GM21737 (cell line): ENCODE measurements around the gene RPL38.

Experiments
- ATAC-seq: cut with Tn5 transposase; IDR thresholded peaks from one replicate; pipeline ENCODE4 v1.9.1; 2021; ENCODE audit warnings: mild to moderate bottlenecking, moderate library complexity; ENCODE audit not compliant: unreplicated experiment

RPL38 gene

GRCh38 chr17:74223901-74224300 is 20.4 kb downstream of the RPL38 start:
- no peak for ATAC-seq

DNA sequence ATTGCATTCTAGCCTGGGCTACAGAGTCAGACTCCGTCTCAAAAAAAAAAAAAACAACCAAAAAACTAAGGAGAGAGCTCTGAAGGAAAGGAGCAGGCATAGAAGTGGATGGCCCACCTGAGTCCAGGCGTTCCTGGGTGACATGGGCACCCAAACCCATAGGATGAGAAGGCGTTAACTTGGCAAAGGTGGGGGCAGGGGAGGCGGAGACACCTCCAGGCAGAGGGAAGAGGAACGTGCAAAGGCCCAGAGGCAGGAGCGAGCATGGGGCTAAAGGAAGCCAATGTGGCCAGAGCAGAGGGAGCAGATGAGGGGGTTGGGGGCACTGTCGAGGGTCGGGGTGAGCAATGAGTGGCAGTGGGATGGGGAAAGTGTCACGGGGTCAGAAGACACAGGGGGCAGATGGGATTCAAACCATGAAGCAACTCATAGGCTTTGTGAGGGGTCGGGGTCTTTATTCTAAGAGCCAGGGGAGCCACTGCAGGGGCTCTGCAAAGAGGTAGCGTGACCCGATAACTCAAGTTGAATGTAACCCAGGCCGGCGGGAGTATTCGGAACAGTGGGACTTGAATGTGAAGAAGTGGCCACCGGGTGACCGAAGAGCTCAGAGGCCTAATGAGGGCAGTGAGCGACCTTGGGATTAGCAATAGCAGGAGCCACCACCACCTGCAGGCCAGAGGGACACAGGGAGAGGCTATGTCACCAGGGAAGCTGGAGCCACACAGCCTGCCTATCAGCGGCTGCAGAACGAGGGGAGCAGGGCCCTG is 21.7 kb downstream of the RPL38 start:
- no peak for ATAC-seq

GRCh38 chr17:74226252-74226651 is 22.8 kb downstream of the RPL38 start:
- ATAC-seq = no peak

DNA sequence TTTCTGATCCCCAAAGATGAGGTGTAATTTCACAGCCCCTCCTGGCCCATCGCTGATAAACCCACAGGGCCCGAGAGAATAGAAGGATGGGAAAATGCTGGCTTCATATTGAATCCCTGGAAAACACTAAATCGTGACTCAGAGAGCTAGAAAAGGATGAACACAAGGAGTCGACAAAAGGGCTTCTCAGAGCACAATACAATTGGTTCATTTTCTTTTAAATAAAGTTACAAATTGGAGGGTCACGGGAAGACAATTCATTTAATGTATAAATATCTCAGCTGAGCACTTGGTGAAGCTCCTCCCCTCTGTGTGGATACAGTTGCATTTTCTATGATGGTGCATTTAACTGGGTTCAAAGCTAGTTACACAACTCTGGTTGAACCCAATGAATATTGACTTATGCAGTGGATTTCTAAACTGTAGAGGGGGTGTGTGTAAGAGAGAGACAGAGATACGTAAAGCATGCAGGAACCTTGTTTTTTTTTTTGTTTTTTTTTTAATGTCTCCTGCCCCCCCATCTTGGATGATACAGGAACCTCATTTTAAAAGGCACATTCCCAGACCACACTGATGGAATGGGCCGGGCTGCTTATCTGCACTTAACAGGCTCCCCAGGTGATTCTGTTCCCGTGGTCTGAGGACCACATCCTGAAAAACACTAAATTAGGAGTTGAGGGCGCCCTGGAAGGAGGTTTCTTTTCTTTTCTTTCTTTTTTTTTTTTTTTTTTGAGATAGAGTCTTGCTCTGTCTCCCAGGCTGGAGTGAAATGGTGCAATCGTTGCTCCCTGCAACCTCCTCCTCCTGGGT is 24.0 kb downstream of the RPL38 start:
- ATAC-seq = no peak

GRCh38 chr17:74228306-74228978 is 25.0 kb downstream of the RPL38 start:
- ATAC-seq = no peak

DNA sequence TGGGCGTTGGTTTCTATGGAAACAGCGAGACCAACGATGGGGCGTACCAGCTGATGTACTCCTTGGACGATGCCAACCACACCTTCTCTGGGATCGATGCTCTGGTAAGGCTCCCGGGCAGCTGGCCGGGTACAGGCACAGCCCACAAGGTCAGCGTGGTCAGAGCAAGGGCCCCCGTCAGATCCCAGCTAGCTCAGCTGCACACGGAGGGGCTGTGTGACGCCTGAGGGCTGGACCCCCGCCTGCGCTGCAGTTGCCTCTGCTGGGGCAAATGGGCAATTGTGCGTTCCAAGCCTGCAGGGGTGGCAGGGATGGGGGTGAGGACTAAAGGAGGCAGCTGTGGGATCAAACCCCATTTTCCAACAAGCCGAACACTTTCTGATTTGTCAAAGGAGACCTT is 27.4 kb downstream of the RPL38 start:
- ATAC-seq = no peak

DNA sequence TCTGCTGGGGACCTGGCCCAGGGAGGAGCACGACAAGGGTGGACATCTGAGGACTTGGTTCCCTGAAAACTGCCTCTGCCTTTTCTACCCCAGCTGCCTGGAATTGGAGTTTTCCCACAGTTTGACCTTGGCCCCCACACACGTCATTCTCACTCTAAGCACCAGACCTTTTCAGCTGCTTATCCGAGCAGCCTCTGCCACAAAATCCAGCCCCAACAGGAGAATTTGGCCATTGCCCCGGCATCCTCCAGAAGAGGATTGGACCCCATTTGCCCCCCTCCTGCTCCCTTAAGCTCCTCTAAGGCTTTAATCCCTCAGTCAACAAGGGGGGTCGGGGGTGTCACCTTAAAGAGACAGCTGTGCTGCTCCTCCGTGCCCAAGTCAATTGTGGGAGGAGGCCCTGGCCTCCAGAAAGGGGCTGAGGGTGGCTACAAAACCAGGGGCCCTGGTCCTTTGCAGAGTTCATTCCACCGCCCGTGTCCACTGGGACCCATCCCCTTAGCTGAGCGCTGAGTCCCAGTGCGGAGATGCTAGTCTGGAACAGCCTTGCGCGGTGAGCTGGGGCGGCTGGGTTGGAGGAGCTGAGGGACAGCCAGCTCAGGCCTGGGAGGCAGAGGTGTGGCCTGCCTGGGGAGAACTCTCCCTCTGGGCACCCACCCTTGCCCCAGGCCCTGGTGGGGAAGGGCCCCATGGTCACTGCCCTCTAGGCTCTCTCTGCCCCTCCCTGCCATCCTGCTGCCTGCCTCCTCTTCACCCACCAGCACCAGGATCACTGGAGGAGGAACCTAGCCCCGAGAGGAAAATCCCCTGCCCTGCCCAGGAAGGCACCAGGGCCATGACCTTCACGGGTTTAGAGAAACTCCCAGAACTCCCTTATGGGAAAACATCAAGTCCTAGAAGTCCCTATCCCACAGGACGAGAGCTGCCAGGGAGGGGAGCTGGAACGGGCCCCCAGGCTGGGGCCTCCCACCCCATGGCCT is 28.7 kb downstream of the RPL38 start:
- no peak for ATAC-seq

GRCh38 chr17:74233937-74234336 is 30.5 kb downstream of the RPL38 start:
- ATAC-seq = no peak

DNA sequence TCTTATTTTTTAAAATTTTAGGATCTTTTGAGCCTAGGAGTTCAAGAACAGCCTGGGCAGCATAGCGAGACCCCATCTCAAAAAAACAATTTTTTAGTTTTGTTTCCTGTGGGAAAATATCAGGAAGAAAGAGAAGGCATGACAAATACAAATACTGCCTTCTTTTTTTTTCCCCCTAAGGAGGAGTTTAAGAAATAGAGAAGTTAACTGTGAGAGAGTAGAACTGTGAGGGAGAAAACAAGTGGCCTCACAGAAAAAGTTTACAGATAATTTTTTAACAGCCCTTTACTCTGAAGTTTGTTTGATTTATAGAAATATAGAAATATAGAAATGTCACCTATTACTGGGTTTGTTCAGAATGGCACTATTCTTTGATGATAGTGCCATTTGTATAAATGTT is 31.0 kb downstream of the RPL38 start:
- no peak for ATAC-seq

DNA sequence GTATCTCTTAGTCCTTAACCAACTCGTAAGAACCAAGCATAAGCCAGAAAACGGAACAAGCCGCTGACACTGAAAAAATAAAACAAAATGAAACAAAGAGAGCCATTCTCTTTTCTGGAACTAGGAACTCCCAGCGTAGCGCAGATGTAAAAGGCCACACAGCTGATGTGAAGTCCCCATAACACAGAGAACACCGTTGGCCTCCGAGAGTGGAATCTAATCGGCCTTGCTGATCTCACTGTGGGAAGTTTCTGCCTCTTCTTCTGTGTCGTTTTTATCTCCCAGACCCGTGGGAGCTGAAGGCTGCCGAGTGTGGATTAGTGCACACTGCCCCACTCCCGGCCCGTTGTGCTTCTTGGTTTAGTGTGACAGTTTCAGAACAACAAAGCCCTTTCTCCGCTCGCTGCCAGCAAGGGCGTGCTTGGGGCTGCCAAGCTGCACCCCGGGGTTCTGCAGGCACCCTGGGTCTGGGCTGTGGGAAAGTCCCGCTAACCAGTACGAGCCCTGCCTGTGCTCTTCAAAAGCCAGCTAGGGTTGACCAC is 31.6 kb downstream of the RPL38 start:
- ATAC-seq = no peak

GRCh38 chr17:74235911-74236371 is 32.5 kb downstream of the RPL38 start:
- ATAC-seq = no peak

GRCh38 chr17:74237321-74237720 is 33.8 kb downstream of the RPL38 start:
- ATAC-seq = no peak

DNA sequence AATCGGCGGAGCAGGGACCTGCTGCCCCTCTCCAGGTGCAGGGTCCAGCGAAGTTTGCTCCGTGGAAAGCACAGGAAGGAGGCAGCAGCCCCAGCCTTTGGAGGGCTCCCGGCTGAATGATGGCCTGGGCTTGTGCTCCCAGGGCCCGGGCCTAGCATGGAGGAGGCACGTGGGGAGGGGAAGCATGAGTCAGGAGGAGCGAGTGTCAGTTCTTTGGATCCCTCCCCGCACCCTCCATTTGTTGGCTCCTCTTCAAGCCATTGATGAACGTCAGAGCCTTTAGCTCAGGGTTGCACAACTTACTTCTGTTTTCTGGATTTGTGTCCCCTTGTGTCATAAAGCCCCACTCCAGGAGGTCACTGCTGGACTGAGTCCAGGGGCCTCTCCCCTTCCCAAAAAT is 35.7 kb downstream of the RPL38 start:
- no peak for ATAC-seq

GRCh38 chr17:74240618-74241205 is 37.2 kb downstream of the RPL38 start:
- ATAC-seq = no peak

- ATAC-seq = no peak
Observed at GRCh38 chr17:74241431-74241830, 38.0 kb downstream of the RPL38 start.

DNA sequence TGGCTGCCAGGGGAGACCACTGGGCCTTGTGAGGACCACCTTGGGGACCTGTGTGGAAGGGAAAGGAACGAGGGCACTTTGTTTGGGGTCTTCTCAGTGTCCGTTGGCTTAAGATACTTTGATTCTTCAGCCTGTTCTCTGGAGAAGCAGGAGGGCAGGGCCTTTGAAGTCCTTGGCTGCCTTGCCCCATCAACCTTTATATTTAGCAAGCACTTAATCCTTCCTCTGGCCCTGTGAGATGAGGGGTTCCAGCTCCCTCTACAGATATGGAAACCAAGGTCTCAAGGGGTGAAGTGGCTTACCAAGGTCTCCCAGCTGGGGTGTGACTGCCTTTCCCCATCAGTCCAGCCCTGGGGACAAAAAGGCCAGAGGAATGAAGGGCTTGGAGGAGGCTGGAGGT is 38.4 kb downstream of the RPL38 start:
- ATAC-seq = no peak

DNA sequence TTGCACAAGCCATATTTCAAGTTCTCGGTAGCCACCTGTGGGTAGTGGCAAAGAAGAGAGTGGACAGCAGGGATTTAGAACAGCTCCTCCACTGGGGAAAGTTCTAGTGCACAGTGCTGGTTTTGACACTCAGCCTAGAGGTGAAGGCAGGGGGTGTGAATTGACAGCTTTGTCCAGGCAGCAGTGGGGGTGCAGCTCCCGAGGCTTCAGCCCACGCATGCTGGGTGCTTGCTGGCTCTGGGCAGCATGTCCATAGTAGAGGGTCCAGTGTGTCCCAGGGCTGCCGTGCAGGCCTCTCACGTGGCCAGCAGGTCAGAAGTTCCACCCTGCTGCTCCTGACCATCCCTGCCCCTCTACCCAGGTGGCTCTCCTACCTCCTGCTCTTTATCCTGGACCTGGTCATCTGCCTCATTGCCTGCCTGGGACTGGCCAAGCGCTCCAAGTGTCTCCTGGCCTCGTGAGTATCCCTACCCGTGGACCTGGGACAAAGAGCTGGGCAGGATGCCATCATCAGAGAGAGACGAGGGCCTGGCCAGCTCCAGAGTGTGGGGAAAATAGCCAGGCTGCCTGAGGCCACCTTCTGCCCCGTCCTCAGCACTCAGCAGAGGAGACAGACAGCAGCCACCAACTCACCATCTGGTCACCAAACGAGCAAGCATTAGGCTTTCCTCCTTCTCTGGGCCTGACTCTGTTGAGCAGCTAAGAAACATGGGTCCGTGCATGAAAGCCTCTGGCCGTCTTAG is 39.7 kb downstream of the RPL38 start:
- ATAC-seq = no peak

DNA sequence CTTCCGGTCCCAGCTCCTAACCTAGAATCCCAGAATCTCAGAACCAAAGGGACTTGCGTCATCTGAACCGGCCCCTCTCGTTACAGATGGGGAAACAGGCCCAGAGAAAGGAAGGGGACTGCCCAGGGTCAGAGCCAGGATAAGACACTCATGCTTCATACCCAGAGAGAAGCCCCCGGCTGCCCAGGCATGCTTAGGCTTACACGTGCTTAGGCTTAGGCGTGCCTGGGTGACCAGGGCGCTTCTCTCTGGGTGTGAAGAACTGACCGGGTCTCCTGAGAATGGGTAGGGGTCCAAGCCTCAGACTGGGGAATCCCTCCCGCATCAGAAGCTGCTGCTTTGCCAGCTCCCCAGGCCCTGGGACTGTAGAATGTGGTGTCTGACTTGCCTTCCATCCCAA is 40.6 kb downstream of the RPL38 start:
- no peak for ATAC-seq

- ATAC-seq = no peak
Observed at GRCh38 chr17:74244548-74244947, 41.1 kb downstream of the RPL38 start.
